Measurements from ENCODE around the gene C19orf67. TPM values are rescaled to one million over a fixed set of nuclear protein-coding genes. Genes with fewer than 3 reads are reported as not detected.

Gene C19orf67
- total RNA-seq, 1 experiment from 2014 or later = not detected

DNA sequence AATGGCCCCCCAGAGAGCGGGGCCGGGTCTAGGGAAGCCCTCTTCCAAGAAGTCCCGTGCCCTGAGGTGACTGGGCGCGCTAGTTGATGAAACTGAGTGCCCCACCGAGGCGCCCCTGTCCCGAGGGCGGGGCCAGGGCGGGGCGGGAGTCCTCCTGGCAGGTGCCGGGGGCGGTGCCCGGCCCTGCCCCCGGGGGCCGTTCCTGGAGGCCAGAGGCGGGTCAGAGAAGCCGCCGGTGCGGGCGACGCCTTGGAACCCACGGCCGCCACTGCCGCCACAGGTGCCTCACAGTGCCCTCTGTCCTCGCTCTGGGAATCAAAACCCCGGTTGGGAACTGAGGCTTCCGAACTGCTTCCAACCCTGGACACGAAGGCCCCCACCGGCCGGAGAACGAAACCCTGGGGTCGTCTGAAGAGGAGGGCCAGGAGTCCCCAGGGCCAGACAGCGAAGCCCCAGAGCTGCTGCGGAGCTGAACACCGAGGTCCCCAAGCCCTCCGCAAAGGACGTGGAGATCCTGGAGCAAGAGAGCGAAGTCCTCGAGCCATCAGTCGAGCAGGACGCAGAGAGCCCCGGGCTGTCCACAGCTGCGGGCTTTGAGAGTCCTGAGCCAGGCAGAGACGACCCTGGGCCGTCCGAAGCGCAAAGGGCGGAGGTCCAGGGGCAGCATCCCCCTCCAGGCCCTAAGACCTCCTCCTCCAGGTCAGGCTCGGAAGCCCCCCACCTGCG, 12.9 kb downstream of the C19orf67 start, which contains the start of gene MISP3:
Gene MISP3, plus strand, starts transcription at position 252 of the 726 bp plus-strand sequence. CDS start 524 bp downstream, outside the sequence.
- CTCF ChIA-PET = interaction anchor here (0.5 to 1.9 kb wide), 9 partner anchors 9 to 192 kb away, joined by 3 to 8 read pairs (median 3); partner anchors contain the start of genes ASF1B, DCAF15, IL27RA and PALM3
- intact Hi-C loops (cut with micrococcal nuclease; ENCODE audit: unreplicated experiment) = loop anchor here (5.0 to 10.0 kb wide), 2 partner anchors 65 to 98 kb away; partner anchors contain the start of gene ASF1B
- Histone ChIP-seq H3K4me3 (ENCODE audit: low read depth, low read length) (peak within 1 kb of the TSS; percentile 84), H3K36me3 (ENCODE audit: control insufficient read depth, insufficient read depth, low read length) (no peaks in the 10 kb centered on the region), H3K9me3 (no peaks in the 10 kb centered on the region), H3K27me3 (replicated peaks; ENCODE audit: control insufficient read depth, insufficient read depth, low read length) (no peaks in the 10 kb centered on the region), H3K4me1 (no peaks in the 10 kb centered on the region)
- H3K27me3 Mint-ChIP-seq (ENCODE audit: insufficient read depth, unreplicated experiment) = no peaks in the 10 kb centered on the region
- no peaks in the 10 kb centered on the region for H3K4me1 Mint-ChIP-seq (ENCODE audit: low read depth, unreplicated experiment)
- no peaks in the 10 kb centered on the region for H3K9me3 Mint-ChIP-seq (ENCODE audit: unreplicated experiment)
- H3K4me3 Mint-ChIP-seq (ENCODE audit: unreplicated experiment) = peak within 1 kb of the TSS; percentile 100
- POLR2A ChIA-PET = interaction anchor here (0.5 kb wide), 1 partner anchor 161 kb away, joined by 3 read pairs; no protein-coding TSS in a partner anchor
- BruUV-seq (replicated peaks) = TSS peak; percentile 62
- H3K27ac Mint-ChIP-seq (ENCODE audit: unreplicated experiment) = peak within 1 kb of the TSS; percentile 97
- TF ChIP-seq, protein P1, sequence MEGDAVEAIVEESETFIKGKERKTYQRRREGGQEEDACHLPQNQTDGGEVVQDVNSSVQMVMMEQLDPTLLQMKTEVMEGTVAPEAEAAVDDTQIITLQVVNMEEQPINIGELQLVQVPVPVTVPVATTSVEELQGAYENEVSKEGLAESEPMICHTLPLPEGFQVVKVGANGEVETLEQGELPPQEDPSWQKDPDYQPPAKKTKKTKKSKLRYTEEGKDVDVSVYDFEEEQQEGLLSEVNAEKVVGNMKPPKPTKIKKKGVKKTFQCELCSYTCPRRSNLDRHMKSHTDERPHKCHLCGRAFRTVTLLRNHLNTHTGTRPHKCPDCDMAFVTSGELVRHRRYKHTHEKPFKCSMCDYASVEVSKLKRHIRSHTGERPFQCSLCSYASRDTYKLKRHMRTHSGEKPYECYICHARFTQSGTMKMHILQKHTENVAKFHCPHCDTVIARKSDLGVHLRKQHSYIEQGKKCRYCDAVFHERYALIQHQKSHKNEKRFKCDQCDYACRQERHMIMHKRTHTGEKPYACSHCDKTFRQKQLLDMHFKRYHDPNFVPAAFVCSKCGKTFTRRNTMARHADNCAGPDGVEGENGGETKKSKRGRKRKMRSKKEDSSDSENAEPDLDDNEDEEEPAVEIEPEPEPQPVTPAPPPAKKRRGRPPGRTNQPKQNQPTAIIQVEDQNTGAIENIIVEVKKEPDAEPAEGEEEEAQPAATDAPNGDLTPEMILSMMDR (IDR thresholded peaks at IDR 0.05; ENCODE audit: insufficient read depth in 1 of 2, low read depth in 1 of 2, low read length in 1 of 2, severe bottlenecking in 1 of 2, unreplicated experiment in 1 of 2) = no peak
- peaks cover 12% of the 10 kb centered on the region for H3K36me3 Mint-ChIP-seq (ENCODE audit: insufficient read depth, unreplicated experiment)
- DNase-seq = peak; percentile 55 to 73

DNA sequence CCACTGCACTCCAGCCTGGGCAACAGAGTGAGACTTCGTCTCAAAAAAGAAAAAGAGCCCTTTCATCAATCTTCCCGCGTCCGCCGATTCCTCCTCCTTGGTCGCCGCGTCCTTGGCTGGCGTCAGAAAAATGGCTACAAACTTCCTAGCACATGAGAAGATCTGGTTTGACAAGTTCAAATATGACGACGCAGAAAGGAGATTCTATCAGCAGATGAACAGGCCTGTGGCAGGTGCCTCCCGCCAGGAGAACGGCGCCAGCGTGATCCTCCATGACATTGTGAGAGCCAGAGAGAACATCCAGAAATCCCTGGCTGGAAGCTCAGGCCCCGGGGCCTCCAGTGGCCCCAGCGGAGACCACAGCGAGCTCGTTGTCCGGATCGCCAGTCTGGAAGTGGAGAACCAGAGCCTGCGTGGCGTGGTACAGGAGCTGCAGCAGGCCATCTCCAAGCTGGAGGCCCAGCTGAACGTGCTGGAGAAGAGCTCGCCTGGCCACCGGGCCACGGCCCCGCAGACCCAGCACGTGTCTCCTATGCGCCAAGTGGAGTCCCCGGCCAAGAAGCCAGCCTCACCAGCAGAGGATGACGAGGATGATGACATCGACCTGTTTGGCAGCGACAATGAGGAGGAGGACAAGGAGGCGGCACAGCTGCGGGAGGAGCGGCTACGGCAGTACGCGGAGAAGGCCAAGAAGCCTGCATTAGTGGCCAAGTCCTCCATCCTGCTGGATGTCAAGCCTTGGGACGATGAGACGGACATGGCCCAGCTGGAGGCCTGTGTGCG, 15.1 kb downstream of the C19orf67 start:
- BruUV-seq (replicated peaks) = no TSS peak
- no peaks in the 10 kb centered on the region for H3K36me3 ChIP-seq (ENCODE audit: control insufficient read depth, insufficient read depth, low read length)
- no peaks in the 10 kb centered on the region for H3K9me3 ChIP-seq
- ChIA-PET CTCF (interaction anchor here (1.4 kb wide), 1 partner anchor 39 kb away, joined by 4 read pairs; the partner anchor contains the start of gene IL27RA), POLR2A (interaction anchor here (0.6 kb wide), 1 partner anchor 91 kb away, joined by 3 read pairs; no protein-coding TSS in a partner anchor)
- no peak overlapping the region for H3K4me3 ChIP-seq (ENCODE audit: low read depth, low read length)
- DNase-seq = no peak
- TF ChIP-seq, protein P1 (IDR thresholded peaks at IDR 0.05; ENCODE audit: insufficient read depth in 1 of 2, low read depth in 1 of 2, low read length in 1 of 2, severe bottlenecking in 1 of 2, unreplicated experiment in 1 of 2) = no peak
- H3K27me3 Mint-ChIP-seq (ENCODE audit: insufficient read depth, unreplicated experiment) = no peaks in the 10 kb centered on the region
- H3K4me3 Mint-ChIP-seq (ENCODE audit: unreplicated experiment) = no peak overlapping the region
- intact Hi-C loops (cut with micrococcal nuclease; ENCODE audit: unreplicated experiment) = loop anchor here (5.0 to 10.0 kb wide), 2 partner anchors 67 to 96 kb away; partner anchors contain the start of gene ASF1B
- H3K4me1 Mint-ChIP-seq (ENCODE audit: low read depth, unreplicated experiment) = no peaks in the 10 kb centered on the region
- no peaks in the 10 kb centered on the region for H3K4me1 ChIP-seq
- no peaks in the 10 kb centered on the region for H3K9me3 Mint-ChIP-seq (ENCODE audit: unreplicated experiment)
- no peaks in the 10 kb centered on the region for H3K27me3 ChIP-seq (replicated peaks; ENCODE audit: control insufficient read depth, insufficient read depth, low read length)
- H3K36me3 Mint-ChIP-seq (ENCODE audit: insufficient read depth, unreplicated experiment) = peaks cover 12% of the 10 kb centered on the region
- no peak overlapping the region for H3K27ac Mint-ChIP-seq (ENCODE audit: unreplicated experiment)

DNA sequence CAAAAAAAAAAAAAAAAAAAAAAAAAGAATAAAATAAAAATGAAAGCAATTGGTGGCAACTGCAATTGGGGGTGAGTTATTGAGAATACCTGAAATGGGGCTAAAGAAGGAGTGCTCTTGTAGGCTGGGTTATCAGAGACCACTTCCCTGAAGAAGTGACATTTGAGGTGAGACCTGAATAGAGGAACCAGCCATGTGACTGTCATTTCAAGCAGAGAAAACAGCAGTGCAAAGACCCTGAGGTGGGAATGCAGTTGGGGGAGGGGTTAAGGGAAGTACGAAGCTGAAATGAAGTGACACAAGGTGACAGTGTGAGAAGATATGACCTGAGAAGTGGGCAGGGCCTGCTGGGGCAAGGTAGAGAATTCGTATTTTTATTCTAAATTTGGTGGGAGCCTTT, 19.4 kb downstream of the C19orf67 start:
- Mint-ChIP-seq H3K9me3 (ENCODE audit: unreplicated experiment) (no peaks in the 10 kb centered on the region), H3K36me3 (ENCODE audit: insufficient read depth, unreplicated experiment) (peaks cover 4% of the 10 kb centered on the region), H3K27me3 (ENCODE audit: insufficient read depth, unreplicated experiment) (no peaks in the 10 kb centered on the region), H3K4me1 (ENCODE audit: low read depth, unreplicated experiment) (no peaks in the 10 kb centered on the region), H3K4me3 (ENCODE audit: unreplicated experiment) (no peak overlapping the region), H3K27ac (ENCODE audit: unreplicated experiment) (no peak overlapping the region)
- no peak for DNase-seq
- intact Hi-C loops (cut with micrococcal nuclease; ENCODE audit: unreplicated experiment) = no loop called here
- TF ChIP-seq, protein P1 (IDR thresholded peaks at IDR 0.05; ENCODE audit: insufficient read depth in 1 of 2, low read depth in 1 of 2, low read length in 1 of 2, severe bottlenecking in 1 of 2, unreplicated experiment in 1 of 2) = no peak
- Histone ChIP-seq H3K4me1 (peaks cover 15% of the 10 kb centered on the region), H3K4me3 (ENCODE audit: low read depth, low read length) (no peak overlapping the region), H3K36me3 (ENCODE audit: control insufficient read depth, insufficient read depth, low read length) (no peaks in the 10 kb centered on the region), H3K27me3 (replicated peaks; ENCODE audit: control insufficient read depth, insufficient read depth, low read length) (no peaks in the 10 kb centered on the region), H3K9me3 (no peaks in the 10 kb centered on the region)
- BruUV-seq (replicated peaks) = no TSS peak
- ChIA-PET POLR2A (no interaction called here), CTCF (no interaction called here)
